Activated CD8-positive, alpha-beta memory T cell treated with anti-CD3 and anti-CD28 coated beads for 1 hour (primary cell): ENCODE results near the gene ABAT.
"Not testable (repeated sequence)": the region's sequence is repeated elsewhere in the genome, so short reads cannot be mapped to it uniquely, and the experiment has no call there.

Experiments
- DNase-seq, 2 donors: peaks; one replicate each; pipeline ENCODE4 v3.0.0-alpha.2; 2020; ENCODE audit warnings: low read depth in 1 of 2; ENCODE audit errors: extremely low read depth in 1 of 2

ABAT gene

GRCh38 chr16:8648877-8649276 lies 25.5 kb upstream of the ABAT start:
- DNase-seq = no peak

DNA sequence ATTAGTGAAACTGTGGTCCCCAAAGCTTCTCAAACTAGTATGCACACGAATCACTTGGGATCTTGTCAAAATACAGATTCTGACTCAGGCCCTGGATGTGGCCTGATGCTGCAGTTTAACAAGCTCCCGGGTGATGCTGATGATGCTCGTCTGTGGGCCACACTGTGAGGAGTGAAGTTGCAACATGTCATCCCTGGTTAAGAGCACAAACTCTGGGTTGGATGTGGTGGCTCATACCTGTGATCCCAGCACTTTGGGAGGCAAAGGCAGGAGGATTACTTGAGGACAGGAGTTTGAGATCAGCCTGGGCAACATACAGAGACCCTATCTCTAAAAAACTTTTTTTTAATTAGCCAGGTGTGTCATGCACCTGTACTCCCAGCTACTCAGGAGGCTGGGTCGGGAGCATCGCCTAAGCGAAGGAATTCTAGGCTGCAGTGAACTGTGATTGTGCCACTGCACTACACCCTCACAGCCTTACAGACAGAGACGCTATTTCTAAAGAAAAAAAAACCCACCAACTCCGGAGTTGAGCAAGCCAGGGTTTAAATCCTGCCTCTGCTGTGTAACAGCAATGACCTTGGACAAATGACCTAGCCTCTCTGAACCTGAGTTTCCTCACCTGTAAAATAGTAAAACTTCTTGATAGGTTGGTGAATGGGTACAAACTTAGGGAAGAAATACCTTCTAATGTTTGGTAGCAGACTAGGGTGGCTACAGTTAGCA lies 24.4 kb upstream of the ABAT start:
- no peak for DNase-seq

DNA sequence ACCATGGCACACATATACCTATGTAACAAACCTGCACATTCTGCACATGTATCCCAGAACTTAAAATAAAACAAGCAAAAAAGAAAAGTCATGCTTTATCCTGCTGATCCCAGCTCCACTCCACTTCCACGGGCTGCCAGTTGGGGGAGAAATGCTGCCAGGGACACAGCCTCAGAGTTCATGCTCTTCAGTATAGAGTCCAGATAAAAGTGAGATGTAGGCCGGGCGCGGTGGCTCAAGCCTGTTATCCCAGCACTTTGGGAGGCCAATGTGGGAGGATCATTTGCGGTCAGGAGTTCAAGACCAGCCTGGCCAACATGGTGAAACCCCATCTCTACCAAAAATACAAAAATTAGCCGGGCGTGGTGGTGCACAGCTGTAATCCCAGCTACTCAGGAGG lies 22.5 kb upstream of the ABAT start:
- DNase-seq = not testable (repeated sequence)

GRCh38 chr16:8655184-8655717 lies 19.2 kb upstream of the ABAT start:
- DNase-seq = no peak

DNA sequence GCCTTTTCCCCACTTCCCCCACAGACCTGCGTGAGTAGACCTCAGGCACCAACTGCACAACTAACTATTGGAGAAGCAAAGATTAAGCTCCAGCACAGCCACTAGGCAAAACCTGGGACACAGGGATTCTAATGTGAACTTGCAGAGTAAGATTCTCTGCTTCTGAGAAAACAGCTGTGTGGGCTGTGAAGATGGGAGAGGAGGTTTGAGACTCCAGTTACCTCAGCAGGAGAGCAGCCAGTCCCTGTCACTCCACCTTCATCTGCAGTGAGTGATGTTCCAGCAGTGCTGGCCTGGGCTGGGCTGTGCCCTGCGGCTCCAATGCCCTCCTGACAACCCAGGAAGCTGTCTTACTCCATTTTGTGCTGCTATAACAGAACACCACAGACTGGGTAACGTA lies 18.0 kb upstream of the ABAT start:
- no peak for DNase-seq

GRCh38 chr16:8660841-8661301 lies 13.5 kb upstream of the ABAT start:
- no peak for DNase-seq

- DNase-seq = no peak
These were observed 12.7 kb upstream of the ABAT start for GRCh38 chr16:8661703-8662102.

- no peak for DNase-seq
These were observed 11.0 kb upstream of the ABAT start for GRCh38 chr16:8663192-8664089.

- DNase-seq = no peak
These were observed 8.9 kb upstream of the ABAT start for GRCh38 chr16:8665529-8665928.

DNA sequence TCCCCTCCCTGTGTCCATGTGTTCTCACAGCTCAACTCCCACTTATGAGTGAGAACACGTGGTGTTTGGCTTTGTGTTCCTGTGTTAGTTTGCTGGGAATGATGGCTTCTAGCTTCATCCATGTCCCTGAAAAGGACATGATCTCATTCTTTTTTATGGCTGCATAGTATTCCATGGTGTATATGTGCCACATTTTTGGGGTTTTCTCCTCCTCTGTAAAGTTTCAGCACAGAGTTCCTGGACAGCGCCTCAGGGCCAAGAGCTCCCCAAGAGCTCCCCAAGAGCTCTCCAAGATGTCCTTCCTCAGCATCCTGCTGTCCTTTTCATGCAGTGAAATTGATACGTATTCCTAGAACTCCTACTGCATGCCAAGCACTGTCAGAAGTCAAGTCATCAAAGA lies 6.9 kb upstream of the ABAT start:
- DNase-seq = no peak

GRCh38 chr16:8668113-8668512 lies 6.3 kb upstream of the ABAT start:
- no peak for DNase-seq

DNA sequence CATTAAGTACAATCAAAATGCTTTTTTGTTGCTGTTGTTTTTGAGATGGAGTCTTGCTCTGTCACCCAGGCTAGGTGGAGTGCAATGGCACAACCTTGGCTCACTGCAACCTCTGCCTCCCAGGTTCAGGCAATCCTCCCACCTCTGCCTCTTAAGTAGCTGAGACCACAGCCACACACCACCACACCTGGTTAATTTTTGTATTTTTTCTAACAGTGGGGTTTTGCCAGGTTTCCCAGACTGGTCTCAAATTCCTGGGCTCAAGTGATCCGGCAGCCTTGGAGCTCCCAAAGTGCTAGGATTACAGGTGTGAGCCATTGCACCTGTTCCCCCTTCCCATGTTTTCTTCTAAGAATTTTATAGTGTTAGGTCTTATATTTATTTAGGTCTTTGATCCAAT lies 4.9 kb upstream of the ABAT start:
- DNase-seq = no peak

DNA sequence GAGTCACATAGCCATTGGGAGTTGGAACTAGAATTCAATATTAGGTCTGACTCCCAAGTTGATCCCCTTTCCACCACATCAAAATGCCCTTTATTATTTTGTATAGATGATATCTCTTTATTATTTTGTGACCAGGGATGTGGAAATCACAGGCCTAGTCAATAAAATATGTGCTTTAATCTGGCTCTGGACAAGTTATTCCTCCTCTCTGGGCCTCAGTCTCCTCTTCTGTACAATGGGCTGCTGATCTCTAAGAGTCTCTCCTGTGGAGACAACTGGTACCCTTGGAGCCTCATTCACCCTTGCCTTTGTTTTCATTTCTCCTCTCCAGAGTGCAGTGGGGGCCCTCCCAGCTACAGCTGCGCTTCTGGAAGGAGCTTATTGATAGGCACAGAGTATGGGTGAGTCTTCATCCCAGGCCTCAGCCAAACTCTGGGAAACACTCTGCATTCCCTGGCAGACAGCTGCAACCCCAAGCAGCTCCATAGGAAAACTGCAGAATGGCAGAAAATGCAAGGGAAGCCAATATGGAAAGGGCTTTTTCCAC lies 4.3 kb upstream of the ABAT start:
- no peak for DNase-seq

DNA sequence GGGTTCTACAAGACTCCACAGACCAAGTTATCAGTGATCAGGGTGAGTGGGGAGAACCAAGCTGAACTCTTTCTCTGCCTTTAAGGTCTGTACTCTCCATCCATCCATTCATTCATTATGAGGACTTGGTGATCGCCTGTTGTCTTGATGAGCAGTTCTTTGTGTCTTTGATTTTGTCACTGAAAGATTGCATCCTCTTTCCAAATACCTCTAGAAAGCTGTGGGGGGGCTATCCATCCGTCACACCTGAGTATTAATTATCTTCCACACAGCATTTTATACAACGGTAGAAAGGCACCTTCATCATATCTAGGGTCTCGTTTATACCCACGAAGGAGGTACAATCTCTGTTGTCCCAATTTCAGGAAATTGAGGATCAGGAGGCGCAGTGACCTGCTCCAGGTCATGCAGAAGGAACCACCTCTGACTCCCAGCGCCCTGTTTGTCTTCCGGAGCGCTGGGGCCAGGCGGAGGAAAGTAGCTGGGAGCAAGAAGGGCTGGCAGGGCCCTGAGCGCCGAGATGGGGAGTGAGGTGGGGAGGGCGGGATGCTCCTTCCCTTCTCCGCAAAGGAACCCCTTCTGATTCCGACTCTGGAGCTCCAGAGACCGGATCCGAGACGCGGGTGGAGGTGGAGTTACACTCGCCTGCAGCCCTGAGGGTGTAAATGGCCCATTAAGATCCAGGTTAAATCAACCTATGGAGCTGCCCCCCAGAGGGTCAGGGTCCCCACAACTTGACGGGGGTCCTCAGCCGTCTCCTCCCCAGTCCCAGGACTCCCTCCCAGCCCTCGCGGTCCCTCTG lies 605 bp upstream of the ABAT start:
- no peak for DNase-seq

GRCh38 chr16:8675183-8676159 lies 1.1 kb downstream of the ABAT start:
- peak; percentile 1 to 27 for DNase-seq

GRCh38 chr16:8676160-8676547 lies 1.7 kb downstream of the ABAT start:
- DNase-seq = no peak

- no peak for DNase-seq
These were observed 2.4 kb downstream of the ABAT start for GRCh38 chr16:8676737-8677375.

- no peak for DNase-seq
These were observed 3.1 kb downstream of the ABAT start for GRCh38 chr16:8677481-8677880.
